ENCODE measurements around the gene MYO18B.

Gene MYO18B

GRCh38 chr22:26075251-26075650 lies 333.3 kb downstream of the MYO18B start:
- no peak for DNase-seq
- Mint-ChIP-seq H3K36me3 (ENCODE audit: low read depth) (no peaks in the 10 kb centered on the region), H3K27ac (no peak overlapping the region)

GRCh38 chr22:26079009-26079408 lies 337.0 kb downstream of the MYO18B start:
- no peak overlapping the region for H3K4me3 Mint-ChIP-seq
- no peaks in the 10 kb centered on the region for H3K36me3 Mint-ChIP-seq (ENCODE audit: low read depth)
- peaks cover 2% of the 10 kb centered on the region for H3K9me3 Mint-ChIP-seq
- DNase-seq: no peak
- H3K27me3 Mint-ChIP-seq: peaks cover 14% of the 10 kb centered on the region
- no peak overlapping the region for H3K27ac Mint-ChIP-seq
- H3K4me1 Mint-ChIP-seq (ENCODE audit: low read depth): no peaks in the 10 kb centered on the region

More at GRCh38 chr22:26075251-26075650, 333.3 kb downstream of the MYO18B start:
- H3K27me3 Mint-ChIP-seq: peaks cover 20% of the 10 kb centered on the region
- no peaks in the 10 kb centered on the region for H3K9me3 Mint-ChIP-seq
- H3K4me3 Mint-ChIP-seq: no peak overlapping the region
- no peaks in the 10 kb centered on the region for H3K4me1 Mint-ChIP-seq (ENCODE audit: low read depth)
